PFSK-1 (cell line): Measurements from ENCODE around the gene ABLIM2.

Experiments used
- FOXP2 ChIP-seq: optimal IDR thresholded peaks from 2 replicates; pipeline ENCODE3; 2011; ENCODE audit warnings: borderline replicate concordance, control low read depth, inconsistent platforms; ENCODE audit not compliant: insufficient read depth; ENCODE audit errors: extremely low read length, extremely low read depth
- POLR2AphosphoS5 ChIP-seq: IDR thresholded peaks from 2 replicates; pipeline ENCODE4 v1.6.1; 2012; ENCODE audit warnings: low read depth, mild to moderate bottlenecking, control low read depth, low read length, moderate library complexity
- SIN3A ChIP-seq: IDR thresholded peaks from 2 replicates; pipeline ENCODE4 v1.6.1; 2012; ENCODE audit warnings: mild to moderate bottlenecking, low read length, moderate library complexity, borderline replicate concordance; ENCODE audit not compliant: insufficient read depth
- TAF1 ChIP-seq: IDR thresholded peaks from 2 replicates; pipeline ENCODE4 v1.6.1; 2012; ENCODE audit warnings: low read length, control low read depth, borderline replicate concordance; ENCODE audit not compliant: insufficient read depth
- TF ChIP-seq, protein P1 (sequence below), 2 experiments: IDR thresholded peaks; 2 replicates each; pipeline versions ENCODE4 v1.6.1 to v1.8.0; 2011 to 2012; ENCODE audit warnings: low read depth in 2 of 2, low read length in 2 of 2, control low read depth in 1 of 2, inconsistent platforms in 1 of 2, mild to moderate bottlenecking in 1 of 2, moderate library complexity in 1 of 2; ENCODE audit not compliant: insufficient read depth in 1 of 2

Gene ABLIM2

DNA sequence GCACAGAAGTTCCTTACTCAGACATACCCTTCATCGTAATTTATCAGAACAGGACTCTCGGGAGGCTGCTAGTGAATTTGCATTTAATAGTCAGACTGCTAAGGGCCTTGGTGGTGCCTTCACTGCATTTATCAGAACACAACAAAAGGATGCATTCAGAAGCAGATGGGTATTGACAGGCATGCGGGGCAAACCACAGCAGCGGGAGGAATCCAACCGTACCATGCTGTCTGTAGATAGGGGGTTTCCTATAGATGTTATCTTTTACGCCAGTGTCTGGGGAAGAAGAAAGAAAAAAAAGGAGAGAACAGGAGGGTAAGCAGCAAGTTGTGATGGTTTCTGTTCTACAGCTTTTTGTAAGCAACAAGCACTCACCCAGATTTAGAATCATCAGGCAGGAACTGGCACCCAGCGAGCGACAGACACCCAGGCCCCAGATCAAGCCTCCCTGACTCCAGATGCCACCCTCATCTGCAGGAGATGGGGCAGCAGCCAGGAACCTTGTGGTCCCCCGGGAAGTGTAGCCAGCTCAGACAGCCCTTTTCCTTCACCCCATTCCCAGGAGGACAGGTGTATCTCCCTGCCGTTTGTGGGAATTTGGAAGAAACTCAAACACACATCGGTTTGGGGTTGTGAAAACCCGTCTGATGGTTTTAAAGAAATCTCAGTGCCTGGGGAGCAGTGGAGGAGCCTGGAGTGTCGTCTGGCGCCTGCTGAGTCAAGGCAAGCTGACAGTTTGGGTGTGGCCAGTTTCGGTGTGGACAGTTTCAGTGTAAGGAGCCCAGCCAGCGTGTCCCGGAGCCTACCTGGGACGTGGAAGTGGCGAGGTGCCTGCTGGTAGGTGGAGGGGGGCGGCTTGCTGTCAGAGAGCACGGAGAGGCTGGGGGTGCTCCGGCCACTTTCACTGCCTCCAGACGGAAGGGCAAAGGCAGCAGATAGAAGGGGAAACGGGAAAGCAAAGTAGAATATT lies 138.9 kb downstream of the ABLIM2 start:
- TF ChIP-seq SIN3A (no peak), TAF1 (no peak), FOXP2 (no peak), POLR2AphosphoS5 (no peak)
- TF ChIP-seq, protein P1, sequence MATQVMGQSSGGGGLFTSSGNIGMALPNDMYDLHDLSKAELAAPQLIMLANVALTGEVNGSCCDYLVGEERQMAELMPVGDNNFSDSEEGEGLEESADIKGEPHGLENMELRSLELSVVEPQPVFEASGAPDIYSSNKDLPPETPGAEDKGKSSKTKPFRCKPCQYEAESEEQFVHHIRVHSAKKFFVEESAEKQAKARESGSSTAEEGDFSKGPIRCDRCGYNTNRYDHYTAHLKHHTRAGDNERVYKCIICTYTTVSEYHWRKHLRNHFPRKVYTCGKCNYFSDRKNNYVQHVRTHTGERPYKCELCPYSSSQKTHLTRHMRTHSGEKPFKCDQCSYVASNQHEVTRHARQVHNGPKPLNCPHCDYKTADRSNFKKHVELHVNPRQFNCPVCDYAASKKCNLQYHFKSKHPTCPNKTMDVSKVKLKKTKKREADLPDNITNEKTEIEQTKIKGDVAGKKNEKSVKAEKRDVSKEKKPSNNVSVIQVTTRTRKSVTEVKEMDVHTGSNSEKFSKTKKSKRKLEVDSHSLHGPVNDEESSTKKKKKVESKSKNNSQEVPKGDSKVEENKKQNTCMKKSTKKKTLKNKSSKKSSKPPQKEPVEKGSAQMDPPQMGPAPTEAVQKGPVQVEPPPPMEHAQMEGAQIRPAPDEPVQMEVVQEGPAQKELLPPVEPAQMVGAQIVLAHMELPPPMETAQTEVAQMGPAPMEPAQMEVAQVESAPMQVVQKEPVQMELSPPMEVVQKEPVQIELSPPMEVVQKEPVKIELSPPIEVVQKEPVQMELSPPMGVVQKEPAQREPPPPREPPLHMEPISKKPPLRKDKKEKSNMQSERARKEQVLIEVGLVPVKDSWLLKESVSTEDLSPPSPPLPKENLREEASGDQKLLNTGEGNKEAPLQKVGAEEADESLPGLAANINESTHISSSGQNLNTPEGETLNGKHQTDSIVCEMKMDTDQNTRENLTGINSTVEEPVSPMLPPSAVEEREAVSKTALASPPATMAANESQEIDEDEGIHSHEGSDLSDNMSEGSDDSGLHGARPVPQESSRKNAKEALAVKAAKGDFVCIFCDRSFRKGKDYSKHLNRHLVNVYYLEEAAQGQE (IDR thresholded peaks at IDR 0.05; ENCODE audit: insufficient read depth in 1 of 2, low read depth in 2 of 2, low read length in 2 of 2), result no peak

DNA sequence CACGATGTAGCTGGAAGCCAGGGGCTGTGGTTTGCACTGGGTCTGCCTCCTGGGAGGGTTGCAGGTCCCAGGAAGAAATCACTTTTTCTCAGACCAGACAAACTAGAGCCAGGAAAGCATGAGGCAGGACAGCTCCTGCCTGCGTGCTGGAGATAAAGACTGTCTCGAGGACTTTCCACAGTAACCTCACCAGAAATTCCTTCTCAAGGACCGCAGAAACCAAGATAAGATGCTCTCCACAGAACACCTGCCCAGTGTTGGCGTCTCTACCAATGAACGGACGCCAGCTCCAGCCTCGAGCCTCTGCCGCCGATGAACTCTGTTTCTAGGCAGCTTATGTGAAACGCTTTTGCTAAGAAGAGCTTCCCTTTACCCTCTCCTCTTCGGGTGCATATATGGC lies 142.1 kb downstream of the ABLIM2 start:
- TF ChIP-seq POLR2AphosphoS5, result no peak
- TF ChIP-seq, protein P1 (IDR thresholded peaks at IDR 0.05; ENCODE audit: insufficient read depth in 1 of 2, low read depth in 2 of 2, low read length in 2 of 2), result no peak
- no peak for TF ChIP-seq SIN3A
- TF ChIP-seq FOXP2, result no peak
- TF ChIP-seq TAF1, result no peak

DNA sequence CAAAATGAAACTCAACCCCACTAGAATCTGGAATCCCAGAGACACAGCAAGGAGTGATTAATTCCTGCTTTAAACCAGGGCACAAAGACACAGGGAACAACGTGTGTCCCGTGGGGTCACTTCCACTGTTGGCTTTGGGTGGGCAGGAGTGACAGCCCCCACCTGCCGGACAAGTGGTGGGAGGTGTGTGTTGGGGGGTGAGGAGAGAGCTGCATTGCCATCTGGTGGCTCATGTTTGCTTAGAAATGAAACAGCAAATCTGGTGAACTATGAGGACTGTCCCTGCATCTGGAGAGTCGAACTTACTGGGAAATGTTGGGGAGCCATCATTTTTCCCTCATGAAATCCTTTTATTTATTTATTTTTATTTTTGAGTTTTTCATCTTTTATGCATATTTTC lies 143.1 kb downstream of the ABLIM2 start:
- no peak for TF ChIP-seq FOXP2
- no peak for TF ChIP-seq SIN3A
- TF ChIP-seq, protein P1 (IDR thresholded peaks at IDR 0.05; ENCODE audit: insufficient read depth in 1 of 2, low read depth in 2 of 2, low read length in 2 of 2), result no peak
- TF ChIP-seq POLR2AphosphoS5, result no peak
- no peak for TF ChIP-seq TAF1

DNA sequence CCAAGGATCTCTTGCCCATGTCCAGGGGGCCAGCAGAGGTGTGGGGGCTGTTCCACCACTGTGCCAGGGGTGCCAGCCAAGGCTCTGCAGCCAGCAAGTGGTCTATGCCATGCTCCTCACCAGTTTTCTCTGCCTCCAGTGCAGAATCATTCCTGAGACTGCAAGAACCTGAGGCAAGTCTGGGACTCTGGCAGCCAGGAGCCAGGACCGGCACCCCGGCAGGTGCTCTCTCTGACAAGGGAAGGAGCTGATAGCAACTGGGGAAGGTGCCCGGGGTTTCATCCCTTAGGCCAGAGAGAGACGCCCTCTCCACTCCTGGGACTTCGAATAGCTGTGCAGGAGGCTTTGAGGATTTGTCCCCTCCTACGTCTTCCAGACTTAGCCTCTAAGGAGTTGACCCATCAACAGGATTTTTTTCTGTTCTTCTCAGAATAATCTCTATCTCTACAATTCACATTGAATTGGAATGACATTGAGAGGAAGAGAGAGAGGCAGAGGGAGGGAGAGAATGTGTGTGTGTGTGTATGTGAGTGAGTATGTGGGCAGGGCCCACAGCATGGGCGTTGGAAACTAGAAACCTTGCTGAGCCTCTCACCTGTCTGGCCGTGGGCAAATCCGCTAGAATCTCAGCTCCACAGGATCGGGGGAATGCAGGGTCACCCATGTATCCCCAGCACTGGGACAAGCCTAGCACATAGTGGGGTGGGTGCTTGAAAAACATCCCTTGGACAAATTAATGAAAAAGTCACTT lies 144.5 kb downstream of the ABLIM2 start:
- TF ChIP-seq, protein P1 (IDR thresholded peaks at IDR 0.05; ENCODE audit: insufficient read depth in 1 of 2, low read depth in 2 of 2, low read length in 2 of 2), result no peak
- TF ChIP-seq TAF1 (no peak), FOXP2 (no peak), POLR2AphosphoS5 (no peak), SIN3A (no peak)
